HCT116 (cell line): Measurements from ENCODE around the gene RPL15. TPM values are rescaled to one million over a fixed set of nuclear protein-coding genes. Genes with fewer than 3 reads are reported as not detected.
A peak's percentile ranks its signal among the peaks of the same experiment; 100 is the strongest.

Experiments
- ATAC-seq: fragments of 200-7000 bp; cut with Tn5 transposase; 2 replicates; pipeline ENCODE4 v1.9.1; 2020; ENCODE audit warnings: mild to moderate bottlenecking, moderate library complexity
- BruUV-seq: library from RNA; stranded (reverse); fragments of 400-500 nt; replicated peaks from 2 replicates; lab custom pipeline; 2021; lab: Mats Ljungman, UMichigan
- CTCF ChIA-PET: fragments of 300-600 bp; sonication (Branson Sonifier 250); formaldehyde crosslinking; loops from one replicate; lab custom pipeline; 2021; ENCODE audit warnings: antibody characterized with exemption; lab: Charles Lee
- POLR2A ChIA-PET: fragments of 300-600, 350-600 bp; sonication (Branson Sonifier 250); formaldehyde crosslinking; loops from one replicate; lab custom pipeline; 2021; ENCODE audit warnings: antibody characterized with exemption; lab: Charles Lee
- RAD21 ChIA-PET, 2 experiments: fragments of 300-600 bp; sonication (Branson Sonifier 250); formaldehyde crosslinking; loops; one replicate each; lab custom pipeline; 2023; ENCODE audit warnings: low total read pairs in 2 of 2; ENCODE audit not compliant: uncharacterized antibody in 2 of 2, unreplicated experiment in 2 of 2, low non-redundant PET in 1 of 2; lab: Charles Lee
- DNase-seq: peaks from one replicate; pipeline ENCODE4 v3.0.0-alpha.2; 2010; ENCODE audit warnings: low read depth, low spot score
- H2AFZ ChIP-seq: fragments of 200-600 bp; shearing (Covaris generic), sonication (generic); 2 replicates; pipeline ENCODE4 v1.6.1; 2017; ENCODE audit warnings: low read depth, mixed run types, mixed read lengths, antibody characterized with exemption, low read length; ENCODE audit not compliant: poor library complexity, severe bottlenecking
- H3K27ac ChIP-seq: 2 replicates; pipeline ENCODE4 v1.5.1; 2012; ENCODE audit warnings: low read depth, low read length
- H3K27me3 ChIP-seq: fragments of 200-600 bp; sonication (generic); 2 replicates; pipeline ENCODE4 v1.6.1; 2016; ENCODE audit warnings: mixed run types, low read length, mixed read lengths; ENCODE audit not compliant: insufficient read depth
- H3K36me3 ChIP-seq, 2 experiments: fragments of 200-500 bp in 1 of 2; fragments of 200-600 bp in 1 of 2; sonication (Bioruptor generic) in 1 of 2; sonication (generic) in 1 of 2; 2 replicates each; pipeline versions ENCODE4 v1.5.1 to v1.6.1; 2014 to 2016; ENCODE audit warnings: low read length in 2 of 2, inconsistent platforms in 1 of 2, mixed read lengths in 1 of 2, mixed run types in 1 of 2; ENCODE audit not compliant: insufficient read depth in 2 of 2, control insufficient read depth in 1 of 2
- H3K4me1 ChIP-seq, 2 experiments: fragments of 200-600 bp in 1 of 2; sonication (generic) in 1 of 2; 2 replicates each; pipeline versions ENCODE4 v1.5.1 to v1.6.1; 2012 to 2017; ENCODE audit warnings: low read length in 2 of 2, inconsistent platforms in 1 of 2, mild to moderate bottlenecking in 1 of 2, mixed read lengths in 1 of 2, mixed run types in 1 of 2, moderate library complexity in 1 of 2; ENCODE audit not compliant: insufficient read depth in 2 of 2, control insufficient read depth in 1 of 2
- H3K4me2 ChIP-seq: fragments of 200-600 bp; sonication (generic); 2 replicates; pipeline ENCODE4 v1.6.1; 2017; ENCODE audit warnings: mixed run types, low read length, mixed read lengths
- H3K4me3 ChIP-seq, 2 experiments: fragments of 200-600 bp in 1 of 2; sonication (generic) in 1 of 2; replicated peaks in 1 of 2; 2 replicates each; pipeline ENCODE4 v1.5.1; 2011 to 2016; ENCODE audit warnings: low read length in 2 of 2, control low read depth in 1 of 2, low read depth in 1 of 2, mild to moderate bottlenecking in 1 of 2, mixed read lengths in 1 of 2, mixed run types in 1 of 2
- H3K79me2 ChIP-seq: fragments of 200-600 bp; sonication (generic); 2 replicates; pipeline ENCODE4 v1.6.1; 2017; ENCODE audit warnings: mild to moderate bottlenecking, mixed run types, low read length, moderate library complexity, mixed read lengths; ENCODE audit not compliant: insufficient read depth
- H3K9ac ChIP-seq: fragments of 200-600 bp; sonication (generic); 2 replicates; pipeline ENCODE4 v1.6.1; 2016; ENCODE audit warnings: low read length, mixed read lengths
- H3K9me2 ChIP-seq: fragments of 200-600 bp; sonication (generic), shearing (Covaris generic); 2 replicates; pipeline ENCODE4 v1.6.1; 2017; ENCODE audit warnings: mixed run types, mild to moderate bottlenecking, moderate library complexity; ENCODE audit not compliant: insufficient read depth
- H3K9me3 ChIP-seq, 2 experiments: fragments of 200-500 bp in 1 of 2; fragments of 200-600 bp in 1 of 2; sonication (Bioruptor generic) in 1 of 2; sonication (generic) in 1 of 2; 2 replicates each; pipeline ENCODE4 v1.6.1; 2014 to 2017; ENCODE audit warnings: low read length in 2 of 2, mixed read lengths in 2 of 2, inconsistent platforms in 1 of 2, low read depth in 1 of 2, mild to moderate bottlenecking in 1 of 2, mixed run types in 1 of 2, moderate library complexity in 1 of 2; ENCODE audit not compliant: control insufficient read depth in 1 of 2, insufficient read depth in 1 of 2
- H4K20me1 ChIP-seq: fragments of 200-600 bp; sonication (generic), shearing (Covaris generic); 2 replicates; pipeline ENCODE4 v1.6.1; 2017; ENCODE audit warnings: mixed run types, mild to moderate bottlenecking, moderate library complexity; ENCODE audit not compliant: insufficient read depth
- CBX3 ChIP-seq: IDR thresholded peaks from 2 replicates; pipeline ENCODE4 v1.6.1; 2012; ENCODE audit warnings: low read depth
- EZH2 ChIP-seq: fragments of 200-600 bp; sonication (generic); IDR thresholded peaks from 2 replicates; pipeline ENCODE4 v1.6.1; 2017; ENCODE audit warnings: antibody characterized with exemption, mixed run types
- JUND ChIP-seq: IDR thresholded peaks from 2 replicates; pipeline ENCODE4 v1.6.1; 2012
- POLR2A ChIP-seq: IDR thresholded peaks from 2 replicates; pipeline ENCODE4 v1.7.0; 2011; ENCODE audit warnings: borderline replicate concordance; ENCODE audit not compliant: insufficient read depth, insufficient read length; ENCODE audit errors: extremely low read depth
- POLR2AphosphoS5 ChIP-seq: IDR thresholded peaks from 2 replicates; pipeline ENCODE4 v1.6.1; 2011; ENCODE audit warnings: mild to moderate bottlenecking, low read depth, low read length, moderate library complexity
- RAD21 ChIP-seq: IDR thresholded peaks from 2 replicates; pipeline ENCODE4 v1.6.1; 2012; ENCODE audit warnings: low read depth, mild to moderate bottlenecking
- SP1 ChIP-seq: IDR thresholded peaks from 2 replicates; pipeline ENCODE4 v1.6.1; 2012; ENCODE audit warnings: low read depth
- TCF7L2 ChIP-seq: IDR thresholded peaks from 2 replicates; pipeline ENCODE4 v1.7.0; 2011; ENCODE audit warnings: borderline replicate concordance, inconsistent platforms; ENCODE audit not compliant: insufficient read depth, insufficient read length; ENCODE audit errors: extremely low read depth
- YY1 ChIP-seq: IDR thresholded peaks from 2 replicates; pipeline ENCODE4 v1.6.1; 2011; ENCODE audit warnings: low read length, low read depth, moderate library complexity, mild to moderate bottlenecking; ENCODE audit not compliant: insufficient replicate concordance; ENCODE audit errors: extremely low read depth
- ZFX ChIP-seq: fragments of 450-650 bp; IDR thresholded peaks from 2 replicates; pipeline ENCODE4 v1.6.1; 2017
- intact Hi-C: fragments of 100-400 bp; cut with micrococcal nuclease; formaldehyde crosslinking; loops from 2 replicates; pipeline ENCODE4 v1.10.0; 2022
- total RNA-seq: library from RNA; stranded (reverse); gene quantifications from one replicate; pipeline ENCODE4 v1.2.1, GENCODE V29; 2021; ENCODE audit not compliant: unreplicated experiment

The RPL15 gene
- total RNA-seq, 1 experiment from 2014 or later = 2,177 TPM

GRCh38 chr3:23915537-23916108 lies 1.3 kb upstream of the RPL15 start:
- ATAC-seq (no peak), DNase-seq (no peak)
- Histone ChIP-seq H3K9me2 (no peaks in the 10 kb centered on the region), H3K27me3 (no peaks in the 10 kb centered on the region), H3K27ac (peak overlapping the region; percentile 66; the same call in 1 of the 2 replicates), H3K36me3 (peaks cover 16 to 26% of the 10 kb centered on the region in 2 experiments), H4K20me1 (peaks cover 23% of the 10 kb centered on the region; the same call in 1 of the 2 replicates), H3K9ac (peak overlapping the region; percentile 98), H3K4me2 (peak overlapping the region; percentile 83), H3K4me1 (peaks cover 14 to 23% of the 10 kb centered on the region in 2 experiments; a peak in 3 of 4 replicates), H3K79me2 (peaks cover 70% of the 10 kb centered on the region), H2AFZ (no peak overlapping the region), H3K4me3 (peak overlapping the region; percentile 87 to 97), H3K9me3 (no peaks in the 10 kb centered on the region)
- RAD21 ChIA-PET = no interaction called here
- TF ChIP-seq RAD21 (no peak), POLR2AphosphoS5 (peak; percentile 31; the same call in 1 of the 2 replicates), EZH2 (no peak)
- CTCF ChIA-PET = interaction anchor here (1.4 kb wide), 1 partner anchor 27 kb away, joined by 5 read pairs; no protein-coding TSS in a partner anchor
- POLR2A ChIA-PET = no interaction called here
- no TSS peak for BruUV-seq
- intact Hi-C loops = no loop called here

- ChIA-PET POLR2A (interaction anchor here (0.6 to 4.1 kb wide), 35 partner anchors 9 to 721 kb away, joined by 3 to 69 read pairs (median 4); no protein-coding TSS in a partner anchor), CTCF (interaction anchor here (0.7 to 1.4 kb wide), 2 partner anchors 11 to 28 kb away, joined by 4 to 5 read pairs; no protein-coding TSS in a partner anchor), RAD21 (no interaction called here)
- intact Hi-C loops = no loop called here
- no peaks in the 10 kb centered on the region for H3K9me2 ChIP-seq
- peak overlapping the region; percentile 83 for H3K4me2 ChIP-seq
- H3K9ac ChIP-seq = peak overlapping the region; percentile 98
- no peaks in the 10 kb centered on the region for H3K27me3 ChIP-seq
- H3K4me1 ChIP-seq = peaks cover 14 to 23% of the 10 kb centered on the region in 2 experiments; a peak in 3 of 4 replicates
- BruUV-seq = TSS peak; percentile 56
- H3K4me3 ChIP-seq = peak overlapping the region; percentile 87 to 97
- H3K36me3 ChIP-seq = peaks cover 16 to 26% of the 10 kb centered on the region in 2 experiments
- H3K9me3 ChIP-seq = no peaks in the 10 kb centered on the region
- DNase-seq (no peak), ATAC-seq (peak; percentile 64)
- H2AFZ ChIP-seq = no peak overlapping the region
- H4K20me1 ChIP-seq = peaks cover 28% of the 10 kb centered on the region; the same call in 1 of the 2 replicates
- no peak for TF ChIP-seq YY1
- TF ChIP-seq CBX3 = no peak
- TF ChIP-seq POLR2A = no peak
- TF ChIP-seq EZH2 = no peak
- no peak for TF ChIP-seq JUND
- TF ChIP-seq TCF7L2 = no peak
- TF ChIP-seq SP1 = no peak
- TF ChIP-seq ZFX = peak; percentile 83
- H3K79me2 ChIP-seq = peaks cover 70% of the 10 kb centered on the region
- peak overlapping the region; percentile 66 for H3K27ac ChIP-seq
Measured at GRCh38 chr3:23916152-23916885, 613 bp upstream of the RPL15 start.
